Measurements from ENCODE around the gene FKBP14.

Gene FKBP14

DNA sequence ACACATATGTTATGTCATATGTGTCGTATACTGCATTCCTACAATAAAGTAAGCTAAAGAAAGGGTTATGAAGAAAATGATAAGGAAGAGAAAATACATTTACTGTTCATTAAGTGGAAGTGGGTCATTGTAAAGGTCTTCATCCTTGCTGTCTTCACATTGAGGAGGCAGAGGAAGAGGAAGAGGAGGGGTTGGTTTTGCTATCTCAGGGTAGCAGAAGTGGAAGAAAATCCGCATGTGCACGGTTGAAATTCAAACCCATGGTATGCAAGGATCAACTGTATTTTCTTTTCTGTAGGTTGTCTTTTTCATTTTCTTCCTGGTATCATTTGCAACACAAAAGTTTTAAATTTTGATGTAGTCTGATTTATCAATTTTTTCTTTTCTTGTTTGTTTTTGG is 8.0 kb upstream of the FKBP14 start:
- DNase-seq (ENCODE audit: low read depth in 1 of 2, low spot score in 1 of 2) = no peak

DNA sequence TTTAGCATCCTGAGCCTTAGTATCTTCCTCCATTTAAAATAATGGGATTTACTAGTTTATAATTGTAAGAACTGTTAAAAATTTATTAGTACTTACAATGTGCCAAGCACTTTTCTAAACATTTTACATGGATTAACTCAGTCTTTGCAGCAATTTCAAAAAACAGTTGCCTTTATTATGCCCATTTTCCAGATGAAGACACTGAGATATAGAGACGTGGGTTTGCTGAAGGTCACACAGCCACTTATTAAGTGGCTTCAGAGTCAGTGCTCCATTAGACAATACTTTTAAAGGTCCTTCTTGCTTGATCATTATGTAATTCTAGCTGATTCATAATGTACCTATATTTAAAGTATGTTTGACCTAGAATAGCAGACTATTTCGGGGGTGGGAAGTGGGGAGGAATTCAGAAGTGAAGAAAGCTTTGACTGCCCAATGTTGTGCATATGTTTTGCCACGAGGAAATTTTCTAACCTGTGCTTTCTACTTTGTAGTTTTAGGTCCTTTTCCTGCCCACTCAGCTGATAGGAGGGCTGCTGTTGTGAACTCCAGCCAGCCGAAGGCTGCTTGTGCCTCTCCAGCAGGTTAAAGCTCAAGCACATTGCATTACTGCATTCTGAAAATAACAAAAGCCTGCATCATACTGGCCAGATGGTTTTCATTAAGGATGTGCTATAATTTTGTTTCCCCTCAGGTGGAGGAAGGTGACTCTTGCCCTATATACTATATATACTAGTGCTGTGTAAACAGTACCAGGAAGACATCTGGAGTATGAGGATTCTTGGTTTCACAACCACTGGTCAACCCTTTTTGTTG is 6.0 kb upstream of the FKBP14 start:
- DNase-seq (ENCODE audit: low read depth in 1 of 2, low spot score in 1 of 2) = no peak

DNA sequence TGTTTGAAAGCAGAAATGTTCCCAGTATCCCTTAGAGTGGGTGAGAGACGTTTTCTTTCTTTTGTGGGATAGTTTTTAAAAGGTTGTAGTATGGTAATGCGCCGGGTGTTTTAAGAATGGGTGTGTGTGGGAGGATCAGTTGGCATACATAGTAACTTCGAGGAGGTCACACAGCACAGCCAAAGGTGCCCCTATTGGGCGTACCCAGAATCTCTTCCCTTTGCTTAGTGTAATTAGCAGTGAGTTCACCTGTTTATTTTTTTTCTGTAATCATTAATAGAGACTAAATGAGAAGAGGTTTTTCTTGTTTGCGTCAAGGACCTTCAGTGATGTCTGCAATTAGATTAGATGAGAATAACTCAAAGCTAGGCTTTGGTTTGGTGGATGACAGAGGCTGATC is 3.2 kb upstream of the FKBP14 start:
- no peak for DNase-seq (ENCODE audit: low read depth in 1 of 2, low spot score in 1 of 2)

DNA sequence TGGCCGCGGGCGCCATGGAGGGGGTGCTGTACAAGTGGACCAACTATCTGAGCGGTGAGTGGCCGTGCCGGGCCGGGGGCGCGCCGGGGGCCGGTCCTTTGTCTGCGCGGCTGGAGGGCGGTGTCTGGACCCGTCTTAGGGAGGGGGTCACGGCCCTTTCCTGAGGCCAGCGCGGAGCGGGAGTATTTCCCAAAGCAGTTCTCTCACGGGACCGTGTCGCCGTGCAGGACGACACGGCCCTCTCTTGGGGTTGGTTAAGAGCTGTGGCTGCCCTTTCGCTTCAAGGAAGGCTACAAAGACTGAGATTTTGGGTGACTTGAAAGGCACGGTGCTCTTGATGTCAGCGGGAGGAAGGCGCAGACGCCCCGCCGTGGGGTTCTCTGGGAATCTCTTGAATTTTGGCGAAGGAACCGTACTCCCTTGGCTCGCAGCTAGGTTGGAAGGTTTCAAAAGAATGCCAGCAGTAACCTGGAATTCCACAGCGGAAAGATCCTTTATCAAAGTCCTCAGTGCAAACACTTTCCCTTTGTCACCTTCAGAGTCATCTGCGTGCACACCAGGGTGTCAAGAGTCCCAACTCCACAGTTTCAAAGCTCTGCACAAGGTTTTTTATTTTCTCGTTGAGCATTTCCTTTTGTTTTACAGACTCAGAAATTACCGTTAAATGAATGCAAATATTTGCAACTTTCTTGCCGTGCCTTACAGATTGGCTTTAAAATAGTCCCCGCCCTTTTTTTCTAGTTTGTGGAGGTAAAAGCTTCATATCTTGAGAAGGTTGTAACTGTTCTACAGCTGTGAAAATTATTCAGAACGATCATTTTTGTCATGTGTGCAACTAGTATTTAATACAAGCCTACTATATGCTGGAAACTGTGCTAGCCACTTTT is 2.5 kb upstream of the FKBP14 start:
- DNase-seq (ENCODE audit: low read depth in 1 of 2, low spot score in 1 of 2) = no peak

DNA sequence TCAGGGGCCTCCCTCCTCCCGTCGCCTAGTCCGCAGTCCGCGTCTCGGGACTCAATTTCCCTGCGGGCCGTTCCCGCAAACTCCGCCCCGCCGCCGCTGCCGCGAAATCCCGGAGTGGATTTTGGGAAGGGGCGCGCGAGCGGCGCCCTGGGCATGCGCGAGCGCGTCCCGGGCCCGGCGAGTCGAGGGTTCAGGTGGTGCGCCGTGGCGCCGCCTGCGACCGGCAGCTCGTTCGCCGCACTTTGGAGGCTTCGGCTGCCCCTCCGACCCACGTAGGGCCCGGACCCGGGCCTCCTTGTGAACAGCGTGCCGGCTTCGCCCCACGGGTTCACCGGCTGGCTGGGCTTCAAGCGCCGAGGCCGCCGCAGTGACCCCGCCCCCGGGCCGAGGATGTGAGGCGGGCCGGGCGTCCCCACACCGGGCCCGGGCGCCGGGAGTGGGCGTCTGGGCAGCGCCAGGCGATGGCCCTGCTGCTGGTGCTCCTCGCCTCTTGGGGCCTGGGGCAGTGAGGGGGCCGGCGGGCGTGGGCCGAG is 1.8 kb upstream of the FKBP14 start, which contains the start of gene PLEKHA8:
Gene PLEKHA8, plus strand, starts transcription at position 197 of the 533 bp plus-strand sequence. CDS start 351 bp downstream, outside the sequence.
- peak; percentile 68 to 78 for DNase-seq (ENCODE audit: low read depth in 1 of 2, low spot score in 1 of 2)

DNA sequence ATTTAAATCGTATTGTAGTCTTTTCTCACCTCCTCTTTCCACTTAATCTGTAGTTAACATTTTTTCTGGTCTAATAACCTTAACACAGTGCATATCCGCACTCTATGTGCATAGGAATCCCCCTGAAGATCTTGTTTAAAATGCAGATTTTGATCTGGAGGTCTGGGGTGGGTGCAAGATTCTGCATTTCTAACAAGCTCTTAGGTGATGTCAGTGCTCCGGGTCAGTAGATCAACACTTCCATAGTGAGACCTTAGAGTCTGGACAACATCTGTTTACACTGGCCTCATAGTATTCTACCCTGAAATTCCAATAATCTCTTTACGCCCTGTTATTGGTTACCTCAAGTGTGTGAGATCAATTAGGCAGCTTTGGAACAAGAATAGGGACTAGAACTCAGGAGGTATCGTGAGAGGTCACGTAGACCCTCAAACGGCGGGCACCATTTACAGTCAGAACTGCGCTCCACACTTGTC is 1.3 kb upstream of the FKBP14 start:
- no peak for DNase-seq (ENCODE audit: low read depth in 1 of 2, low spot score in 1 of 2)

DNA sequence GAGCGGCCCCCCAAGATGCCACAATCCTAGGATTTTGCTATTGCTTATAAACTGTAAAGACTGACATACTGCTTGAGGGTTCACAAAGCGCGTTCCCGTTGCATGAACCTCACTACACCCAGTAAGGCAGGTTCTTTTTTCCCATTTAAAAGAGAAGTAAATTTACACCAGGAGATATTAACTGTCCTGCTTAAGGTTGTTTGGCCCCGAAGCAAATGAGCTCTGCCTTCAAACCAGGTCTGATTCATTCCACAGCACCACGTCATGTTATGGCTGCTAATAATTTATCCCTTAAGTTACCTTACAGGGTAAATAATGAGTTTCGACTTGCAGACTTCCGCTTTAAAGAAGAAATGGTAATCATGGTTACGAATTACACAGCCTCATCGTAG is 559 bp upstream of the FKBP14 start:
- peak in 1 of 2 donors; percentile 9 for DNase-seq (ENCODE audit: low read depth in 1 of 2, low spot score in 1 of 2)

DNA sequence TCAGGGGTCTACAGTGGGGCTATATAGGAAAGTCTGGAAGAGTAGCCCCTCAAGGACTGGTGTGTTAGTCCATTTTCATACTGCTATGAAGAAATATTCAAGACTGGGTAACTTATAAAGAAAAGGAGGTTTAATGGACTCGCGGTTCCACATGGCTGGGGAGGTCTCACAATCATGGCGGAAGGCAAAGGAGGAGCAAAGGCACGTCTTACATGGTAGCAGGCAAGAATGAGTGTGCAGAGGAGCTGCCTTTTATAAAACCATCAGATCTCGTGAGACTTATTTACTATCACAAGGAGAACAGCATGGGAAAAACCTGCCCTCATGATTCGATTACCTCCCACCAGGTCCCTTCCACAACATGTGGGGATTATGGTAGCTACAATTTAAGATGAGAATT is 3.0 kb downstream of the FKBP14 start:
- no peak for DNase-seq (ENCODE audit: low read depth in 1 of 2, low spot score in 1 of 2)

DNA sequence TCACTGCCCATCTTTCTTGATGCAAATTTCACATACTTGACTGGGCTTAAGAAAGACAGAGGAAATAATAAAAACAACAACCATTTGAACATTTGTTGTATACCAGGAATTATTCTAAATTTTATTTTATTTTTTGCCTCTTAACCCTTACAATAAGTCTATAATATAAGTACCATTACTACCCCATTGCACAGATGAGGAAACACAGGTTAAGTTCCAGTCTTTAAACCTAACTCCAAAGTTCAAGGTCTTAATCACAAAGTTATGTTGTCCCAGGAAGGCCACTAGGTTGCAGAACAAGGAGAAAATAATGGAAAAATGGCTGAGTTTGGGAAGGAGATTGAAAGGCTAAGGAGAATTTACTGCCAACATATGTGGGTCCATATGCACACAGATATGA is 3.5 kb downstream of the FKBP14 start:
- DNase-seq (ENCODE audit: low read depth in 1 of 2, low spot score in 1 of 2) = no peak

DNA sequence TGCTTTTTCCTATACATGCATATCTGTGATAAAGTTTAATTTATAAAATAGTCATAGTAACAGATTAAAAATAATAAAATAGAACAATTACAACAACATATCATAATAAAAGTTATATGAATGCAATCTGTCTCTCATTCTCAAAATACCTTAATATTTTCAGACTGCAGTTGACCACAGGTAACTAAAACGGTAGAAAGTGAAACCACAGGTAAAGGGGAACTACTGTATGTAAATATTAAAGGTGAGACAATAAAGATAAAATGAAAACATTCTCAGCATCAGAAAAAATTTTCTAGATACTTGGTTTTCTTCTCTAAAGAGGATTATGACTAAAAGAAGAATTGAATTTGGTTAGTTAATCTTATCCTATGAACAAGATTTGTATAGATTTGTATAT is 6.0 kb downstream of the FKBP14 start:
- no peak for DNase-seq (ENCODE audit: low read depth in 1 of 2, low spot score in 1 of 2)

DNA sequence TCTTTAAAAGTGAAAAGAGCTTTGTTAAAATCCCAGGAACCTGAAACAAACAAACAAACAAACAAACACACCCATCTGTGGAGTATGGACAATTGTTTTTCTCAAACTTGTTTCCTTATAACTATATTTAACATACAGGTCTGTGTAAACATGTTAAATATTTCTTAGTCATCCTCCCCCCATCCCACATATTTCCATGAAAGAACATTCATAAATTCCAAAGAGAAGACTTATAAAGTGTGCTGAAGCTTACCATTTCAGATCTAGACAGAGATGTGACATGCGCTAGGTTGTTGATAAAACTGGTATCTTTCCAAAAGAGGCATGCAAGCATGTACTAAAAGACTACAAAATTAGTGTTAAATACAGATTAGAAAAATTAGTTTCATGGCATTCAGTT is 6.5 kb downstream of the FKBP14 start:
- no peak for DNase-seq (ENCODE audit: low read depth in 1 of 2, low spot score in 1 of 2)

DNA sequence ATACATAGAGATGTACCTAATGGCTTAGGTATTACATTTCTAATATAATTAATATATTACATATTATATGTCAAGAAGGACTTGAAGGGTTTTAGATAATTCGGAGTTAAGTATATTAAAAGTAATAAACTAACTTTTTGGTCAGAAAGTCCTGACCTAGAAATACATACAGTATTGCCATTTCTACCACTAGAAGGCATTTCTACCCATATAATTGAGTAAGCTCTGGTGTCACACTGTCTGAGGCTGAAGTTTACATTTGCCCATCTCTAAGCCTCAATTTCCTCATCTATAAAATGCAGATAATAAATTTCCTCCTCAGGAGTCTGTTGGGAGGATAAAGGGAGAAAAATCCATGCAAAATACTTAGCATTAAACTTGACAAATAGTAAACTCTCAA is 7.1 kb downstream of the FKBP14 start:
- no peak for DNase-seq (ENCODE audit: low read depth in 1 of 2, low spot score in 1 of 2)

DNA sequence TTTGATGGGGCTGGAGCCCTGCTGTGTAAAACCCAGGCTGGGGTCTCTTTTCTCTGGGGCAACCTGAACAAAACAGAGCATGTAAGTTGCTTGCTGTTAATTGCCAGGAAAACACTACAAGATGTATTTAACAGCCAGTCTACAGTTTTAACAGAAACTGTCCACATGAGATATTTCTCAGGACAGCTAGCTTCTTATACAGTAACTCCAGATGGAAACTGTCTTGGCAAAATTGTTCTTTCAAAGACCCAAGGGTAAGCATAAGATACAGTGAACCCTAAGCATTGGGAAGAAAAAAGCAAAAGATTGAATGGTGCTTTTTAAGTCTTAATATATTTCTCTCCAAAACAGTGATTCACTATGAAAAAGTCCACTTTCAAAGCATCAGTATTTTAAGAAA is 8.1 kb downstream of the FKBP14 start:
- no peak for DNase-seq (ENCODE audit: low read depth in 1 of 2, low spot score in 1 of 2)

DNA sequence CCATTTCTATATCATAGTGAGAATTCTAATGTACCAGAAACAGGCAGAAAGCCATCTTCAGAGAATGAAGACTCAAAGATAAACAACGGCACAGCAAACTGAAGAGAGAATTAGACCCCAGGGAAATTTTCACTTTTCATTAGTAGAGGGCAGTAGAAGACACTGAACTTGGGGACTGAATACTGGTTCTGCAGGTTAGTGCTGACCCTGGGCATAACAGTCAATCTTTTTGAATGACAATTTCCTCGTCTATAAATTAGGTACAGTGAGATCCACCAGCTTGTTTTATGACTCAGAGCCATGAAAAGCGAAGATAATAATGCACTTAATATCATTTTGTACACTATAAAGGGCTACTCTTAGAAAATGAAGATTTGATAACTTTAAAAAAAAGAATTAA is 13.7 kb downstream of the FKBP14 start:
- DNase-seq (ENCODE audit: low read depth in 1 of 2, low spot score in 1 of 2) = no peak

DNA sequence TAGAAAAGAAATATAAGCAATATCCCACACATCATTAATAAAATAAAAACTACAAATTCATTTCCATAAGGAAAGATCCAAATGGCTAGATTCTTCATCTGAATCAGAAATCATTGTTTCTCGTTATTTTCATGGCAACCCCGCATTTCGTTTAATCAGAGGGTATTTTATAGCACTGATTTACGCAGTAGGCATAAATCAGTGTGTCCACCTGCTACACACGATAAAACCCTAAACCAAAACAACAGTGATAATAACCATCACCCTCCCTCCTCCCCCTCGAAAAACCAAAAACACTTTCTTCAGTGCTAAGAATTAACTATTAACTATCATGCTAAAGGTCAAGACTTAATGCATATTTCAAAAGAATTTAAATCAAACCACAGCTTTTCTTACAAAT is 16.5 kb downstream of the FKBP14 start:
- DNase-seq (ENCODE audit: low read depth in 1 of 2, low spot score in 1 of 2) = no peak

DNA sequence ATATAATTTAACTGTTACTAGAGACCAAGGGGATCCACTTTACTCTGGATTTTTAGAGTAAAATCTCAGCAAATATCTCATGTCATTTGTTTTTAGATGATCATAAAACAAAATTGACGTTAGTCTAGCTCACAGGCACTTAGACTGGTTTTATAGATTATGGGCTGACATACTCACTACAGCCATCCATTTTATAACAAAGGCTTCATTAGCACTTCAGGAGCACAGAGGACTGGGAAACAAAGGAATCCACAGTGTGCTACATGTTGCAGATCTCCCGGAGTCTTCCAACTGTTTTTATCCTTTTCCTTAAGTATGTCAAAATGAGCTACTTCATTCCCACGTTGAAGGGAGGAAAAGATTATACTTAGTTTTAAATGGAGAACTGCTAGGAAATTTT is 21.0 kb downstream of the FKBP14 start:
- no peak for DNase-seq (ENCODE audit: low read depth in 1 of 2, low spot score in 1 of 2)

DNA sequence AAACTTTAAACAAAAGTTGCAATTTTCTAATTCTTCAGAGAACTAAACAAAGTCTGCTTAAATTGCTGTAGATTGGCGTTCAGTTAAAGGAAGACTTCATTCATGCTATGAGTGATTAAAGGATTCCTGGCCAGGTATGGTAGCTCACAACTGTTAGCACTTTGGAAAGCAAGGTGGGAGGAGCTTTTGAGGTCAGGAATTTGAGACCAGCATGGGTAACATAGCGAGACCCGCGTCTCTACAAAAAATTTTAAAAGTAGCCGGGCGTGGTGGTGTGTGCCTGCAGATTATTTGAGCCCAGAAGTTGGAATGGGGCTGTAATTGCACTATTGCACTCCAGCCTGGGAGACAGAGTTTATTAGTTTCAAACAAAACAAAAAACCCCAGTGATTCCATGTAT is 23.4 kb downstream of the FKBP14 start:
- DNase-seq (ENCODE audit: low read depth in 1 of 2, low spot score in 1 of 2) = no peak

DNA sequence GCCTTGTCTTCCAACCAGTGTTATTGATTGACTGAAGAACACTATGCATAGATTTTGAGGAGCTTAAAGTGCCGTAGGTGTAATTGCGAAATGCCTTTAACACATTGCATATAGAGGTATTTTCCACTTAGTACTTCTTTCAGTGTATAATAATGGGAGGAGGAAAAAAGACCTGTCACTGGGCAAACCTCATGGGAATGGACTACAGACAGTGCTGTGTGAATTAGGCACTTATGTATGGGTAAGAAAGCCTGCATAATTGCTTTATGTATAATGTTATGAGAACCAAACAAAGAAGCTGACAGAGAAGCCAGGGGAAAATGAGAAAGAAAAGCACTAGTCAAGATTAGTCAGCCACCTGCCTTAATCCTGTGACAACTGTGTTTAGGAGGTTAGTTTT is 24.5 kb downstream of the FKBP14 start:
- no peak for DNase-seq (ENCODE audit: low read depth in 1 of 2, low spot score in 1 of 2)

DNA sequence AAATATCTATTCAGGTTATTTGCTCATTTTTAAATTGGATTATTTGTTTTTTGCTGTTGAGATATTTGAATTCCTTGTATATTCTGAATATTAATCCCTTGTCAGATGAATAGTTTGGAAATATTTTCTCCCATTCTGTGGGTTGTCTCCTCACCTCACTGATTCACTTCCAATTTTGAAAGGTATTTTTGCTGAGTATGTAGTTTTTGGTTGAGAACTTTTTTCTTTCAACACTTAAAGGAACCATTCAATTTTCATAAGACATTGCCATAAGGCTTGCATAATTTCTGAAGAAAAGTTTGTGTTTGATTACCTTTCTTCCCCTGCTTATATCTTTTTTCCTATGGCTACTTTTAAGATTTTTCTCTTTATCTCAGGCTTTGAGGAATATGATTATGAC is 28.0 kb downstream of the FKBP14 start:
- no peak for DNase-seq (ENCODE audit: low read depth in 1 of 2, low spot score in 1 of 2)

DNA sequence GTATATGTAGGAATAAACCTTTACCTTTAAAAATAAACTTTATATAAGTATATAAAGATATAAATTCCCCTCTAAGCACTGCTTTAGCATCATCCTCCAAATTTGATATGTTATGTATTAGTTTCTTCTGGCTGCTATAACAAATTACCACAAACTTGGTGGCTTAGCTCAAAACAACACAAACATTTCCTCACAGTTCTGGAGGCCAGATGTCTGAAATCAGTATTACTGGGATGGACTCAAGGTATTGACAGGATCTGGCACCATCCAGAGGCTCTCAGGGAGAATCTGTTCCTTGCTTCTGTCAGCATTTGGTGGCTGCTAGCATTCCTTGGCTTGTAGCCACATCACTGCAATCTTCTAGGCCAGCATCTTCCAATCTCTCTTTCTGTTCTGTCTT is 30.2 kb downstream of the FKBP14 start:
- no peak for DNase-seq (ENCODE audit: low read depth in 1 of 2, low spot score in 1 of 2)

DNA sequence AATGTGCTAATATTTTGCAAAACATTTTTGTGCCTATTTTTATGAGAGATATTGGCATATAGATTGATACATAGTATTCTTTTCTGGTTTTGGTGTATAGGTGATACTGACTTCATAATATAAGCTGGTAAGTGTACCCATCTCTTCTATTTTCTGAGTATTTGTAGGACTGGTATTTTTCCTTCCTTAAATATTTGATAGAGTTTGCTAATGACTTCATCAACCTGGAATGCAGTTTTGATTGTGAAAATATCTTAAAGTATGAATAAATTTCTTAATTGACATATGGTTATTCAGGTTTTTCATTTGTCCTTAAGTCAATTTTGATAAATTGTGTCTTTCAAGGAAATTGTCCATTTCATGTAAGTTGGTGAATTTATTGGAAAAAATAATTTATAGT is 30.9 kb downstream of the FKBP14 start:
- DNase-seq (ENCODE audit: low read depth in 1 of 2, low spot score in 1 of 2) = no peak

DNA sequence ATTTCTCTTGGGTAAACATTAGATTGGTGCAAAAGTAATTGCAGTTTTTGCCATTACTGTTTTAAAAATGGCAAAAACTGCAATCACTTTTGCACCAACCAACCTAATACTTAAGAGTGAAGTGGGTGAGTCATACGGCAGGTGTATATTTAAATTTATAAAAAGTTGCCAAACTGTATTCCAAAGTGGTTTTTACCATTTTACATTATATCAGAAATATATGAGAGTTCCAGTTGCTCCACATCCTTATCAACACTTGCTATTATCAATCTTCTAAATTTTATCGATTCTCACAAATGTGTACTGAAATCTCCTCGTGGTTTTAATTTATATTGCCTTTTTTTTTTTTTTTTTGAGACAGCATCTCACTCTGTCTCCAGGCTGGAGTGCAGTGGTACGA is 33.4 kb downstream of the FKBP14 start:
- no peak for DNase-seq (ENCODE audit: low read depth in 1 of 2, low spot score in 1 of 2)

Data from activated T-helper 1 cell treated with anti-CD3 and anti-CD28 coated beads, Interleukin-2, amount 50 U/mL, for 16 hours (primary cell).